ENCODE results near the gene TPRX2.
"Not testable (repeated sequence)": the region's sequence is repeated elsewhere in the genome, so short reads cannot be mapped to it uniquely, and the experiment has no call there.

The TPRX2 gene

GRCh38 chr19:47896019-47896418, 37.0 kb downstream of the TPRX2 start:
- DNase-seq (ENCODE audit: low read depth, low spot score): no peak
- no peak overlapping the region for H3K4me3 ChIP-seq (ENCODE audit: insufficient read length, low read depth)
- H3K9me3 ChIP-seq (ENCODE audit: insufficient read depth, low read length): peaks cover 6% of the 10 kb centered on the region; the same call in 1 of the 2 replicates
- no peaks in the 10 kb centered on the region for H3K27me3 ChIP-seq (ENCODE audit: insufficient read depth, insufficient read length)
- H3K36me3 ChIP-seq (ENCODE audit: insufficient read depth, insufficient read length, low read length): no peaks in the 10 kb centered on the region
- no peak for TF ChIP-seq YY1 (IDR thresholded peaks at IDR 0.05; ENCODE audit: insufficient read depth, insufficient read length)
- no peak for TF ChIP-seq ZNF274 (IDR thresholded peaks at IDR 0.05; ENCODE audit: low read depth, low read length)
- no peak for TF ChIP-seq SUZ12 (IDR thresholded peaks at IDR 0.05; ENCODE audit: extremely low read depth, insufficient read depth, insufficient read length)
- no peaks in the 10 kb centered on the region for H3K4me1 ChIP-seq (ENCODE audit: insufficient read depth, insufficient read length)
- no peak overlapping the region for H3K9ac ChIP-seq (ENCODE audit: insufficient read length, low read depth)

GRCh38 chr19:47896773-47897172, 37.7 kb downstream of the TPRX2 start:
- no peak overlapping the region for H3K9ac ChIP-seq (ENCODE audit: insufficient read length, low read depth)
- H3K27me3 ChIP-seq (ENCODE audit: insufficient read depth, insufficient read length): no peaks in the 10 kb centered on the region
- H3K36me3 ChIP-seq (ENCODE audit: insufficient read depth, insufficient read length, low read length): no peaks in the 10 kb centered on the region
- peaks cover 6% of the 10 kb centered on the region; the same call in 1 of the 2 replicates for H3K9me3 ChIP-seq (ENCODE audit: insufficient read depth, low read length)
- H3K4me3 ChIP-seq (ENCODE audit: insufficient read length, low read depth): no peak overlapping the region
- DNase-seq (ENCODE audit: low read depth, low spot score): no peak
- TF ChIP-seq YY1 (IDR thresholded peaks at IDR 0.05; ENCODE audit: insufficient read depth, insufficient read length) (no peak), SUZ12 (IDR thresholded peaks at IDR 0.05; ENCODE audit: extremely low read depth, insufficient read depth, insufficient read length) (no peak), ZNF274 (IDR thresholded peaks at IDR 0.05; ENCODE audit: low read depth, low read length) (no peak)
- no peaks in the 10 kb centered on the region for H3K4me1 ChIP-seq (ENCODE audit: insufficient read depth, insufficient read length)

GRCh38 chr19:47897861-47898260, 38.8 kb downstream of the TPRX2 start:
- no peak for DNase-seq (ENCODE audit: low read depth, low spot score)
- TF ChIP-seq YY1 (IDR thresholded peaks at IDR 0.05; ENCODE audit: insufficient read depth, insufficient read length) (no peak), ZNF274 (IDR thresholded peaks at IDR 0.05; ENCODE audit: low read depth, low read length) (no peak), SUZ12 (IDR thresholded peaks at IDR 0.05; ENCODE audit: extremely low read depth, insufficient read depth, insufficient read length) (no peak)
- no peak overlapping the region for H3K4me3 ChIP-seq (ENCODE audit: insufficient read length, low read depth)
- no peaks in the 10 kb centered on the region for H3K27me3 ChIP-seq (ENCODE audit: insufficient read depth, insufficient read length)
- H3K9me3 ChIP-seq (ENCODE audit: insufficient read depth, low read length): no peaks in the 10 kb centered on the region; the same call in 1 of the 2 replicates
- H3K36me3 ChIP-seq (ENCODE audit: insufficient read depth, insufficient read length, low read length): no peaks in the 10 kb centered on the region
- no peak overlapping the region for H3K9ac ChIP-seq (ENCODE audit: insufficient read length, low read depth)
- H3K4me1 ChIP-seq (ENCODE audit: insufficient read depth, insufficient read length): no peaks in the 10 kb centered on the region

GRCh38 chr19:47899335-47899734, 40.3 kb downstream of the TPRX2 start:
- H3K9me3 ChIP-seq (ENCODE audit: insufficient read depth, low read length): no peaks in the 10 kb centered on the region
- TF ChIP-seq SUZ12 (IDR thresholded peaks at IDR 0.05; ENCODE audit: extremely low read depth, insufficient read depth, insufficient read length): no peak
- TF ChIP-seq YY1 (IDR thresholded peaks at IDR 0.05; ENCODE audit: insufficient read depth, insufficient read length): no peak
- TF ChIP-seq ZNF274 (IDR thresholded peaks at IDR 0.05; ENCODE audit: low read depth, low read length): no peak
- H3K36me3 ChIP-seq (ENCODE audit: insufficient read depth, insufficient read length, low read length): no peaks in the 10 kb centered on the region
- no peaks in the 10 kb centered on the region for H3K4me1 ChIP-seq (ENCODE audit: insufficient read depth, insufficient read length)
- no peak for DNase-seq (ENCODE audit: low read depth, low spot score)
- no peak overlapping the region for H3K9ac ChIP-seq (ENCODE audit: insufficient read length, low read depth)
- H3K27me3 ChIP-seq (ENCODE audit: insufficient read depth, insufficient read length): no peaks in the 10 kb centered on the region
- no peak overlapping the region for H3K4me3 ChIP-seq (ENCODE audit: insufficient read length, low read depth)

GRCh38 chr19:47901370-47901769, 42.3 kb downstream of the TPRX2 start:
- no peak for DNase-seq (ENCODE audit: low read depth, low spot score)
- no peaks in the 10 kb centered on the region for H3K27me3 ChIP-seq (ENCODE audit: insufficient read depth, insufficient read length)
- H3K9me3 ChIP-seq (ENCODE audit: insufficient read depth, low read length): no peaks in the 10 kb centered on the region
- no peaks in the 10 kb centered on the region for H3K36me3 ChIP-seq (ENCODE audit: insufficient read depth, insufficient read length, low read length)
- no peak overlapping the region for H3K9ac ChIP-seq (ENCODE audit: insufficient read length, low read depth)
- TF ChIP-seq SUZ12 (IDR thresholded peaks at IDR 0.05; ENCODE audit: extremely low read depth, insufficient read depth, insufficient read length) (no peak), YY1 (IDR thresholded peaks at IDR 0.05; ENCODE audit: insufficient read depth, insufficient read length) (no peak), ZNF274 (IDR thresholded peaks at IDR 0.05; ENCODE audit: low read depth, low read length) (no peak)
- H3K4me3 ChIP-seq (ENCODE audit: insufficient read length, low read depth): no peak overlapping the region
- H3K4me1 ChIP-seq (ENCODE audit: insufficient read depth, insufficient read length): no peaks in the 10 kb centered on the region

GRCh38 chr19:47909350-47909749, 50.3 kb downstream of the TPRX2 start:
- H3K4me1 ChIP-seq (ENCODE audit: insufficient read depth, insufficient read length); H3K27me3 ChIP-seq (ENCODE audit: insufficient read depth, insufficient read length); H3K9me3 ChIP-seq (ENCODE audit: insufficient read depth, low read length); H3K4me3 ChIP-seq (ENCODE audit: insufficient read length, low read depth); H3K9ac ChIP-seq (ENCODE audit: insufficient read length, low read depth); H3K36me3 ChIP-seq (ENCODE audit: insufficient read depth, insufficient read length, low read length); DNase-seq (ENCODE audit: low read depth, low spot score): not testable (repeated sequence)

GRCh38 chr19:47910191-47910590, 51.2 kb downstream of the TPRX2 start:
- not testable (repeated sequence) for H3K9me3 ChIP-seq (ENCODE audit: insufficient read depth, low read length); H3K27me3 ChIP-seq (ENCODE audit: insufficient read depth, insufficient read length); H3K9ac ChIP-seq (ENCODE audit: insufficient read length, low read depth); H3K36me3 ChIP-seq (ENCODE audit: insufficient read depth, insufficient read length, low read length); H3K4me3 ChIP-seq (ENCODE audit: insufficient read length, low read depth); DNase-seq (ENCODE audit: low read depth, low spot score); H3K4me1 ChIP-seq (ENCODE audit: insufficient read depth, insufficient read length)
